ENCODE results near the gene THRA. TPM values are rescaled to one million over a fixed set of nuclear protein-coding genes. Genes with fewer than 3 reads are reported as not detected.

Gene THRA
- total RNA-seq, 1 experiment from 2014 or later, result 10.1 TPM

DNA sequence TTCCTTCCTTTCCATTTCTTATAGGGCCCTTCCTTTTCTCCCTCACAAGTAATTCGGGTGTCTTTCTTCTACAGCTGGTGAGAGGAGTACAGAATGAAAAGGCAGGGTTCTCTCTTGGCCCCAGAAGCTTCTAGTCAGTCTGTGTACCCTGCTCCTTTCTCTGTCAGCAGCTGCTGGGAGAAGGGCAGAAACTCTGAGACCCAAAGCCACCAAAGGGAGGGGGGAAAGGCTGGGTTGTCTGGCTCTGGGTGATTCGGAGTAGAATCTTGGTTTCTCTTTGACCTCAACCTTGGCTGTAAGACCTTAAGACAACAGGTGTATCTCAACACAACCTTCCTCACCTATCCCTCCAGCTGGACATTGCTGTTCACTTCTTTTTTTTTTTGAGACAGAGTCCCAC is 40.9 kb downstream of the THRA start:
- Histone ChIP-seq H2AFZ (ENCODE audit: low read length) (no peak overlapping the region), H3K18ac (ENCODE audit: insufficient read length, low read depth, low read length) (no peak overlapping the region)

More for the DNA sequence above, 40.9 kb downstream of the THRA start:
- peaks cover 10% of the 10 kb centered on the region; the same call in 1 of the 2 replicates for H3K27me3 ChIP-seq (ENCODE audit: insufficient read depth, low read length)
- H3K27ac Mint-ChIP-seq, result peak overlapping the region in 1 of 3 experiments; percentile 88; a peak in 1 of 7 replicates
- no peak overlapping the region for H4K5ac ChIP-seq (ENCODE audit: insufficient read length, low read depth, low read length)
- H3K4me3 Mint-ChIP-seq, result no peak overlapping the region; a peak in 2 of 5 replicates
- no peak overlapping the region for H3K9ac ChIP-seq (ENCODE audit: extremely low read depth, insufficient read length, low read length)
- no peak overlapping the region for H3K14ac ChIP-seq (ENCODE audit: insufficient read depth, low read length)
- H2AK5ac ChIP-seq (ENCODE audit: insufficient read length, low read length), result no peak overlapping the region
- H3K23me2 ChIP-seq (ENCODE audit: insufficient read length, low read depth, low read length, poor library complexity, severe bottlenecking), result peaks cover 15% of the 10 kb centered on the region
- H2BK5ac ChIP-seq (ENCODE audit: insufficient read length, low read length), result no peak overlapping the region
- H3K4ac ChIP-seq (ENCODE audit: low read depth, low read length), result no peak overlapping the region
- peaks cover 77 to 82% of the 10 kb centered on the region in 2 experiments for H3K4me1 Mint-ChIP-seq
- TF ChIP-seq, protein P1, sequence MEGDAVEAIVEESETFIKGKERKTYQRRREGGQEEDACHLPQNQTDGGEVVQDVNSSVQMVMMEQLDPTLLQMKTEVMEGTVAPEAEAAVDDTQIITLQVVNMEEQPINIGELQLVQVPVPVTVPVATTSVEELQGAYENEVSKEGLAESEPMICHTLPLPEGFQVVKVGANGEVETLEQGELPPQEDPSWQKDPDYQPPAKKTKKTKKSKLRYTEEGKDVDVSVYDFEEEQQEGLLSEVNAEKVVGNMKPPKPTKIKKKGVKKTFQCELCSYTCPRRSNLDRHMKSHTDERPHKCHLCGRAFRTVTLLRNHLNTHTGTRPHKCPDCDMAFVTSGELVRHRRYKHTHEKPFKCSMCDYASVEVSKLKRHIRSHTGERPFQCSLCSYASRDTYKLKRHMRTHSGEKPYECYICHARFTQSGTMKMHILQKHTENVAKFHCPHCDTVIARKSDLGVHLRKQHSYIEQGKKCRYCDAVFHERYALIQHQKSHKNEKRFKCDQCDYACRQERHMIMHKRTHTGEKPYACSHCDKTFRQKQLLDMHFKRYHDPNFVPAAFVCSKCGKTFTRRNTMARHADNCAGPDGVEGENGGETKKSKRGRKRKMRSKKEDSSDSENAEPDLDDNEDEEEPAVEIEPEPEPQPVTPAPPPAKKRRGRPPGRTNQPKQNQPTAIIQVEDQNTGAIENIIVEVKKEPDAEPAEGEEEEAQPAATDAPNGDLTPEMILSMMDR (conservative IDR thresholded peaks at IDR 0.05), result no peak
- no peak overlapping the region for H3K4me2 ChIP-seq (ENCODE audit: insufficient read depth, insufficient read length, low read length)
- no peak overlapping the region for H2BK20ac ChIP-seq (ENCODE audit: low read depth, low read length, poor library complexity, severe bottlenecking)
- H2BK15ac ChIP-seq (ENCODE audit: low read depth, low read length), result no peak overlapping the region
- H3K4me1 ChIP-seq (ENCODE audit: insufficient read depth, low read length), result peaks cover 17% of the 10 kb centered on the region; the same call in 1 of the 2 replicates
- H3K79me2 ChIP-seq (ENCODE audit: insufficient read depth, low read length), result no peaks in the 10 kb centered on the region
- WGBS (ENCODE audit: extremely low coverage, insufficient read length, low lambda C conversion rate), result no CpG with 5 or more reads among the region's 2 CpGs
- no peaks in the 10 kb centered on the region for H3K9me3 ChIP-seq (ENCODE audit: control insufficient read depth, low read depth, low read length)
- no peak overlapping the region for H4K91ac ChIP-seq (ENCODE audit: insufficient read length, low read depth, low read length)
- H3K27me3 Mint-ChIP-seq (ENCODE audit: low read depth), result peaks cover 80% of the 10 kb centered on the region
- H3T11ph ChIP-seq (ENCODE audit: low read length), result no peak overlapping the region
- H3K79me1 ChIP-seq (ENCODE audit: insufficient read depth, low read depth, low read length, poor library complexity, severe bottlenecking), result no peaks in the 10 kb centered on the region
- peaks cover 0 to 1% (median under 1%) of the 10 kb centered on the region in 3 experiments; a peak in 4 of 7 replicates for H3K36me3 Mint-ChIP-seq (ENCODE audit: insufficient read depth in 1 of 3, low read depth in 3 of 3)
- peaks cover 0 to 5% of the 10 kb centered on the region in 2 experiments; a peak in 3 of 5 replicates for H3K9me3 Mint-ChIP-seq
- H2BK12ac ChIP-seq (ENCODE audit: insufficient read length, low read depth, low read length), result no peak overlapping the region
- H2BK120ac ChIP-seq (ENCODE audit: low read depth, low read length, poor library complexity, severe bottlenecking), result no peak overlapping the region
- H3K27ac ChIP-seq (ENCODE audit: insufficient read length, low read depth, low read length), result no peak overlapping the region
- DNase-seq, result no peak
- H4K20me1 ChIP-seq (ENCODE audit: control insufficient read depth, insufficient read depth, insufficient read length), result no peaks in the 10 kb centered on the region
- no peak overlapping the region for H3K56ac ChIP-seq (ENCODE audit: insufficient read length, low read depth, low read length)
- H3K23ac ChIP-seq (ENCODE audit: insufficient read length, low read depth, low read length), result no peak overlapping the region
- no peak overlapping the region for H4K8ac ChIP-seq (replicated peaks; ENCODE audit: insufficient read length, low read depth, low read length)
